Endodermal cell (in vitro differentiated cells): ENCODE data around the gene RAB35. TPM values are rescaled to one million over a fixed set of nuclear protein-coding genes. Genes with fewer than 3 reads are reported as not detected.

Source experiments
- DNase-seq: peaks from one replicate; pipeline ENCODE4 v3.0.0-alpha.2; 2017
- H3K27ac ChIP-seq: 2 replicates; pipeline ENCODE4 v1.5.1; 2013; ENCODE audit warnings: mild to moderate bottlenecking, low read depth, low read length, moderate library complexity
- H3K27me3 ChIP-seq: 2 replicates; pipeline ENCODE4 v1.6.1; 2013; ENCODE audit warnings: mild to moderate bottlenecking, low read length, moderate library complexity; ENCODE audit not compliant: insufficient read depth, control insufficient read depth, poor library complexity, severe bottlenecking
- H3K36me3 ChIP-seq: 2 replicates; pipeline ENCODE4 v1.7.0; 2013; ENCODE audit warnings: mild to moderate bottlenecking, low read length, moderate library complexity; ENCODE audit not compliant: control insufficient read depth, insufficient read depth
- H3K4me1 ChIP-seq: one replicate; pipeline ENCODE4 v1.7.0; 2013; ENCODE audit warnings: low read length; ENCODE audit not compliant: control insufficient read depth, insufficient read depth
- H3K4me3 ChIP-seq: 2 replicates; pipeline ENCODE4 v1.5.1; 2013; ENCODE audit warnings: mild to moderate bottlenecking, low read length, moderate library complexity
- H3K9ac ChIP-seq: 2 replicates; pipeline ENCODE4 v1.6.1; 2013; ENCODE audit warnings: mild to moderate bottlenecking, low read length, moderate library complexity; ENCODE audit not compliant: poor library complexity, severe bottlenecking; ENCODE audit errors: extremely low read depth
- H3K9me3 ChIP-seq: 2 replicates; pipeline ENCODE4 v1.6.1; 2013; ENCODE audit warnings: mild to moderate bottlenecking, low read length, moderate library complexity; ENCODE audit not compliant: control insufficient read depth
- H3K27ac Mint-ChIP-seq: 2 replicates; pipeline ENCODE4 v1.8.0; 2020; ENCODE audit warnings: mixed read lengths
- H3K27me3 Mint-ChIP-seq: 2 replicates; pipeline ENCODE4 v1.8.0; 2021; ENCODE audit warnings: mild to moderate bottlenecking, mixed read lengths; ENCODE audit not compliant: insufficient read depth
- H3K36me3 Mint-ChIP-seq: 2 replicates; pipeline ENCODE4 v1.8.0; 2020; ENCODE audit warnings: low read depth, mixed read lengths
- H3K4me1 Mint-ChIP-seq: 2 replicates; pipeline ENCODE4 v1.8.0; 2020; ENCODE audit warnings: mixed read lengths
- H3K4me3 Mint-ChIP-seq: 2 replicates; pipeline ENCODE4 v1.8.0; 2020; ENCODE audit warnings: mild to moderate bottlenecking, moderate library complexity, mixed read lengths
- H3K9me3 Mint-ChIP-seq: 2 replicates; pipeline ENCODE4 v1.8.0; 2020; ENCODE audit warnings: mild to moderate bottlenecking, mixed read lengths
- WGBS, 2 experiments: methylation state at CpG; one replicate each; pipeline versions ENCODE4 v1.1.5 to v1.1.7; 2013; ENCODE audit warnings: missing lambda C conversion rate in 2 of 2, mixed read lengths in 1 of 2; ENCODE audit not compliant: insufficient coverage in 1 of 2, insufficient read length in 1 of 2; 5-methylcytosine and 5-hydroxymethylcytosine counted together
- total RNA-seq, 2 donors: library from RNA; stranded (reverse); fragmentation: NEBNext Ultra II Directional in 1 of 2; extraction: Animal tissue kit (Norgen Biotek cat#: 25700) in 1 of 2; gene quantifications; 2 replicates in 1 of 2; 3 replicates in 1 of 2; pipeline ENCODE4 v1.2.1, GENCODE V29; 2021
- TF ChIP-seq, protein P1 (sequence below): fragments of 200-600 bp; sonication (generic); conservative IDR thresholded peaks from 2 replicates; pipeline ENCODE4 v1.5.0; 2021; ENCODE audit warnings: antibody characterized with exemption, mild to moderate bottlenecking

Gene RAB35
- total RNA-seq, 2 donors from 2014 or later = 32.4 to 36.6 TPM

DNA sequence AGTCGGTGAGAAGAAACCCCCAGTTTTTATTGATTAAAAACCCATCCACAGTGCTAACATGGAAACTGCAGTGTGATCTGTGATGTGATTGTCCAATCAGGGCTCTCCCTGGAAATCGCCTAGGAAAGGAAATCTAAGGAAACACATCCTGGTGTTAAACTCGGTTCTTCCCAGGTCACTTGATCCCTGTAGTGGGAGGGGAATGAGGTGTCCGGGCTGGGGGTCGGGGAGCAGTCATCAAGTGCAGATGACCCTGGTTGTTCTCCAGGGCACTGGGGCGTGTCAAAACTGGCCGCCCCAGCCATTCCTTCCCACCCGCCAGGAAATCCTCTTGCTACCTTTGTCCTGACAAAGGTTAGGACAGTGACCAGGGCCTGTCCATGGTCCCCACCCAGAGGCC is 20.8 kb downstream of the RAB35 start:
- peaks cover 36% of the 10 kb centered on the region for H3K36me3 Mint-ChIP-seq
- Histone ChIP-seq H3K4me1 (peaks cover 3% of the 10 kb centered on the region), H3K27me3 (no peaks in the 10 kb centered on the region), H3K9me3 (no peaks in the 10 kb centered on the region), H3K4me3 (no peak overlapping the region), H3K36me3 (peaks cover 30% of the 10 kb centered on the region), H3K27ac (no peak overlapping the region), H3K9ac (no peak overlapping the region)
- H3K4me1 Mint-ChIP-seq = peaks cover 2% of the 10 kb centered on the region
- no peak for DNase-seq
- H3K27ac Mint-ChIP-seq = no peak overlapping the region
- H3K27me3 Mint-ChIP-seq = no peaks in the 10 kb centered on the region
- H3K4me3 Mint-ChIP-seq = no peak overlapping the region
- WGBS, 2 experiments = 94 to 96% methylated on average over 5 to 8 of the region's 8 CpGs
- no peaks in the 10 kb centered on the region for H3K9me3 Mint-ChIP-seq
- TF ChIP-seq, protein P1, sequence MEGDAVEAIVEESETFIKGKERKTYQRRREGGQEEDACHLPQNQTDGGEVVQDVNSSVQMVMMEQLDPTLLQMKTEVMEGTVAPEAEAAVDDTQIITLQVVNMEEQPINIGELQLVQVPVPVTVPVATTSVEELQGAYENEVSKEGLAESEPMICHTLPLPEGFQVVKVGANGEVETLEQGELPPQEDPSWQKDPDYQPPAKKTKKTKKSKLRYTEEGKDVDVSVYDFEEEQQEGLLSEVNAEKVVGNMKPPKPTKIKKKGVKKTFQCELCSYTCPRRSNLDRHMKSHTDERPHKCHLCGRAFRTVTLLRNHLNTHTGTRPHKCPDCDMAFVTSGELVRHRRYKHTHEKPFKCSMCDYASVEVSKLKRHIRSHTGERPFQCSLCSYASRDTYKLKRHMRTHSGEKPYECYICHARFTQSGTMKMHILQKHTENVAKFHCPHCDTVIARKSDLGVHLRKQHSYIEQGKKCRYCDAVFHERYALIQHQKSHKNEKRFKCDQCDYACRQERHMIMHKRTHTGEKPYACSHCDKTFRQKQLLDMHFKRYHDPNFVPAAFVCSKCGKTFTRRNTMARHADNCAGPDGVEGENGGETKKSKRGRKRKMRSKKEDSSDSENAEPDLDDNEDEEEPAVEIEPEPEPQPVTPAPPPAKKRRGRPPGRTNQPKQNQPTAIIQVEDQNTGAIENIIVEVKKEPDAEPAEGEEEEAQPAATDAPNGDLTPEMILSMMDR = no peak

DNA sequence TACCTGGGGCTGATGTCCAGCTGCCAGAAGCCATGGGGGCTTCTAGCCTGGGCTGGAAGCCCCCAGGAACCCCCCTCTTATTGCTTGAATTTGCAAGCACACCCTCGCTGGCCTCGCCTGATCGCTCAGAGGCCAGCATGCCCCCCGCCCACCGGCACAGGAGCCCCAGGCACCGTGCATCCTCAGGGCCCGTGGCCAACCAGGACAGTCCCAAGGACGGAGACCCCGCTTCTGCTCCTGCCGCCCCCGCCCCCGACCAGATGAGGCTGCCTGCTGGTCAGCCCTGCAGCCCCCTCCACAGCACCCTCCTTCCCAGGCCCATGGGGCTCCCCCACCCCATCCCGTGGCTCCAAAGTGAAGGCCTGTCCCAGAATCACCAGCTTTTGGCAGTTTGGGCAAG is 21.2 kb downstream of the RAB35 start:
- Mint-ChIP-seq H3K36me3 (peaks cover 36% of the 10 kb centered on the region), H3K27me3 (no peaks in the 10 kb centered on the region), H3K4me1 (peaks cover 2% of the 10 kb centered on the region), H3K4me3 (no peak overlapping the region), H3K9me3 (no peaks in the 10 kb centered on the region), H3K27ac (no peak overlapping the region)
- 92% methylated on average over 13 of the region's 13 CpGs; no CpG with 5 or more reads in 1 of the 2 experiments for WGBS, 2 experiments
- Histone ChIP-seq H3K36me3 (peaks cover 30% of the 10 kb centered on the region), H3K27ac (no peak overlapping the region), H3K9me3 (no peaks in the 10 kb centered on the region), H3K4me1 (peaks cover 3% of the 10 kb centered on the region), H3K9ac (no peak overlapping the region), H3K27me3 (no peaks in the 10 kb centered on the region), H3K4me3 (no peak overlapping the region)
- DNase-seq = no peak
- TF ChIP-seq, protein P1 = no peak

DNA sequence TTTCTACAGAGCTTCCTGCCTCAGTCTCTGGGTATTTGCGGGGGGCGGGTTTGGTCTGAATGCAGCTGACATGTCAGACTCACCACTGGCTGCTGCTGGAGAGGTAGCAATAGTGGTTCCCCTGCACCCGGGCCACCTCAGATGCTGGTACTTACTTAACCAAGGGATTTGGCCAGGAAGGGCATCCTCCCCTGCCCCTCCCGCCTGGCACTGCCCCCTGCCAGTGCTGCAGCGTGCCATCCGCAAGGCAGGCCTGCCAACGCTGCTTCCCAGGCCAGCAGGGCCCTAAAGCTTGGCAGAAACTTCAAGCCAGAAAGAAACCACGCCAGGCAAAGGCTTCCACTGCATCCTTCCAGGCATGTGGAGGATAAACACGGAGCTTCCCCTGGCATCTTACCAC is 22.1 kb downstream of the RAB35 start:
- Mint-ChIP-seq H3K9me3 (no peaks in the 10 kb centered on the region), H3K27me3 (no peaks in the 10 kb centered on the region), H3K4me3 (no peak overlapping the region), H3K4me1 (peaks cover 2% of the 10 kb centered on the region), H3K36me3 (peaks cover 33% of the 10 kb centered on the region), H3K27ac (no peak overlapping the region)
- no peaks in the 10 kb centered on the region for H3K27me3 ChIP-seq
- no peak for DNase-seq
- H3K4me3 ChIP-seq = no peak overlapping the region
- TF ChIP-seq, protein P1 = no peak
- H3K9me3 ChIP-seq = no peaks in the 10 kb centered on the region
- H3K27ac ChIP-seq = no peak overlapping the region
- peaks cover 26% of the 10 kb centered on the region for H3K36me3 ChIP-seq
- H3K4me1 ChIP-seq = peaks cover 3% of the 10 kb centered on the region
- no peak overlapping the region for H3K9ac ChIP-seq
- WGBS, 2 experiments = 83 to 88% methylated on average over 9 of the region's 9 CpGs
